Neural crest cell (in vitro differentiated cells): Measurements from ENCODE around the gene PLXNB2. TPM values are rescaled to one million over a fixed set of nuclear protein-coding genes. Genes with fewer than 3 reads are reported as not detected.

Experiments
- DNase-seq: peaks from one replicate; pipeline ENCODE4 v3.0.0; 2021; ENCODE audit warnings: low read depth, mixed read lengths, low spot score
- H3K27ac Mint-ChIP-seq: one replicate; pipeline ENCODE4 v1.8.0; 2021; ENCODE audit warnings: mild to moderate bottlenecking, mixed read lengths; ENCODE audit not compliant: unreplicated experiment
- H3K27me3 Mint-ChIP-seq: 2 replicates; pipeline ENCODE4 v1.8.0; 2021; ENCODE audit warnings: low read depth, mild to moderate bottlenecking, mixed read lengths
- H3K36me3 Mint-ChIP-seq: 2 replicates; pipeline ENCODE4 v1.8.0; 2021; ENCODE audit warnings: low read depth, mild to moderate bottlenecking, mixed read lengths
- H3K4me1 Mint-ChIP-seq: 2 replicates; pipeline ENCODE4 v1.8.0; 2021; ENCODE audit warnings: mixed read lengths
- H3K4me3 Mint-ChIP-seq: one replicate; pipeline ENCODE4 v1.8.0; 2021; ENCODE audit warnings: mild to moderate bottlenecking, mixed read lengths
- H3K9me3 Mint-ChIP-seq: 2 replicates; pipeline ENCODE4 v1.8.0; 2021; ENCODE audit warnings: mixed read lengths
- total RNA-seq: library from RNA; stranded (reverse); gene quantifications from 2 replicates; pipeline ENCODE4 v1.2.1, GENCODE V29; 2021
- TF ChIP-seq, protein P1 (sequence below): fragments of 200-600 bp; sonication (generic); conservative IDR thresholded peaks from 2 replicates; pipeline ENCODE4 v1.5.0; 2021; ENCODE audit warnings: antibody characterized with exemption, mild to moderate bottlenecking

Gene PLXNB2
- total RNA-seq, 1 donor from 2014 or later = 130 TPM

GRCh38 chr22:50226875-50227165, 80.6 kb downstream of the PLXNB2 start:
- no peak for DNase-seq
- H3K4me1 Mint-ChIP-seq = no peaks in the 10 kb centered on the region
- peaks cover 3% of the 10 kb centered on the region for H3K36me3 Mint-ChIP-seq
- H3K4me3 Mint-ChIP-seq = no peak overlapping the region
- no peaks in the 10 kb centered on the region for H3K27me3 Mint-ChIP-seq
- no peaks in the 10 kb centered on the region for H3K9me3 Mint-ChIP-seq
- TF ChIP-seq, protein P1, sequence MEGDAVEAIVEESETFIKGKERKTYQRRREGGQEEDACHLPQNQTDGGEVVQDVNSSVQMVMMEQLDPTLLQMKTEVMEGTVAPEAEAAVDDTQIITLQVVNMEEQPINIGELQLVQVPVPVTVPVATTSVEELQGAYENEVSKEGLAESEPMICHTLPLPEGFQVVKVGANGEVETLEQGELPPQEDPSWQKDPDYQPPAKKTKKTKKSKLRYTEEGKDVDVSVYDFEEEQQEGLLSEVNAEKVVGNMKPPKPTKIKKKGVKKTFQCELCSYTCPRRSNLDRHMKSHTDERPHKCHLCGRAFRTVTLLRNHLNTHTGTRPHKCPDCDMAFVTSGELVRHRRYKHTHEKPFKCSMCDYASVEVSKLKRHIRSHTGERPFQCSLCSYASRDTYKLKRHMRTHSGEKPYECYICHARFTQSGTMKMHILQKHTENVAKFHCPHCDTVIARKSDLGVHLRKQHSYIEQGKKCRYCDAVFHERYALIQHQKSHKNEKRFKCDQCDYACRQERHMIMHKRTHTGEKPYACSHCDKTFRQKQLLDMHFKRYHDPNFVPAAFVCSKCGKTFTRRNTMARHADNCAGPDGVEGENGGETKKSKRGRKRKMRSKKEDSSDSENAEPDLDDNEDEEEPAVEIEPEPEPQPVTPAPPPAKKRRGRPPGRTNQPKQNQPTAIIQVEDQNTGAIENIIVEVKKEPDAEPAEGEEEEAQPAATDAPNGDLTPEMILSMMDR = no peak
- no peak overlapping the region for H3K27ac Mint-ChIP-seq

DNA sequence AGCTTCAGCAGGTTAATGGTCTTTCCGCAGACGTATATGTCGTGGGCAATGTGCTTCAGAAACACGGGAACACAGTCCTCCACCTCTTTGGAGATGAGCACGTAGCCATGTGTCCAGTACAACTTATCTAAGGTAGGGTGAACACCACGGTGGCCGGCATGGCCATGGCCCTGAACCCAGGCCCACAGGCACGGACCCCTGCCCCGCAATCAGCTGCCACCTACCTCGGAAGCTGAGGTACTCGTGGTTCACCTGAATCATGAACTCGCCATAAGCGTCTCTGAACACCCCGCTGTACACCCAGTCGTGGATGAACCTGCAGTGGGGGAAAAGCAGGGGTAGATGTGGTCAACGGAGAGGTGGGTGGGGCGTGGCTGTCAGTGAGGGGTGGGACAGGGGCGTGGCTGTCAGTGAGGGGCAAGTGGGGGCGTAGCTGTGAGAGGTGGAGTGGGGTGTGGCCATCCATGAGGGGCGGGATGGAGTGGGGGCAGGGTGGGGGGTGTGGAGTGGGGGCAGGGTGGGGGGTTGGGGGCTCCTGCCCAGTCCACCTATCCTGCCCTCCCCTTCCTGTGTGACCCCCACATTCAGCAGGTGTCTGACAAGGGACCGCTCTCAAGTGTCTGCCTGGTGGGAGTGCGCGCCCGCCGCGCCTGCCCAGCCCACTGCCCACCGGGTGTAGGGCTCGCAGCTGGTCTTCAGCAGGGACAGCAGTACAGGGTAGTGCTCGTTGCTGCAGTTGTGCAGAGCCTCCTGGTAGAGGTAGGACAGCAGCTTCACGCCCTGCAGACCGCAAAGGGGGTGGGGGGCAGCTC, 81.2 kb downstream of the PLXNB2 start:
- H3K4me1 Mint-ChIP-seq = no peaks in the 10 kb centered on the region
- peaks cover 3% of the 10 kb centered on the region for H3K36me3 Mint-ChIP-seq
- no peaks in the 10 kb centered on the region for H3K27me3 Mint-ChIP-seq
- H3K9me3 Mint-ChIP-seq = no peaks in the 10 kb centered on the region
- no peak for DNase-seq
- H3K27ac Mint-ChIP-seq = no peak overlapping the region
- TF ChIP-seq, protein P1 = no peak
- H3K4me3 Mint-ChIP-seq = no peak overlapping the region

GRCh38 chr22:50225200-50225969, 82.1 kb downstream of the PLXNB2 start:
- H3K27ac Mint-ChIP-seq = no peak overlapping the region
- H3K4me3 Mint-ChIP-seq = no peak overlapping the region
- no peaks in the 10 kb centered on the region for H3K9me3 Mint-ChIP-seq
- TF ChIP-seq, protein P1 = no peak
- no peak for DNase-seq
- no peaks in the 10 kb centered on the region for H3K4me1 Mint-ChIP-seq
- peaks cover 7% of the 10 kb centered on the region for H3K36me3 Mint-ChIP-seq
- H3K27me3 Mint-ChIP-seq = no peaks in the 10 kb centered on the region

Other genes with a start within 250 kb of the PLXNB2 start
- not detected in 2 replicates for gene TTLL8, start 249.3 kb downstream of the PLXNB2 start, total RNA-seq
- 2.0 and 3.3 TPM in 2 replicates for gene MLC1, start 222.2 kb downstream of the PLXNB2 start, total RNA-seq
- gene MOV10L1, start 217.6 kb downstream of the PLXNB2 start, total RNA-seq = not detected in 2 replicates
- gene PANX2, start 136.9 kb downstream of the PLXNB2 start, total RNA-seq = 2.5 and 3.0 TPM in 2 replicates
- 45.7 and 46.9 TPM in 2 replicates for gene TRABD, start 121.7 kb downstream of the PLXNB2 start, total RNA-seq
- 24.3 and 24.5 TPM in 2 replicates for gene SELENOO, start 106.6 kb downstream of the PLXNB2 start, total RNA-seq
- gene TUBGCP6, start 62.6 kb downstream of the PLXNB2 start, total RNA-seq = 48.8 and 54.4 TPM in 2 replicates
- gene HDAC10, start 56.4 kb downstream of the PLXNB2 start, total RNA-seq = 49.9 and 52.9 TPM in 2 replicates
- 45.1 and 46.5 TPM in 2 replicates for gene MAPK12, start 46.0 kb downstream of the PLXNB2 start, total RNA-seq
- gene MAPK11, start 37.3 kb downstream of the PLXNB2 start, total RNA-seq = 15.9 and 16.3 TPM in 2 replicates
- 18.8 and 22.0 TPM in 2 replicates for gene DENND6B, start 19.4 kb upstream of the PLXNB2 start, total RNA-seq
- 54.8 and 55.9 TPM in 2 replicates for gene PPP6R2, start 35.7 kb upstream of the PLXNB2 start, total RNA-seq
- gene SBF1, start 167.4 kb upstream of the PLXNB2 start, total RNA-seq = 116 and 130 TPM in 2 replicates
- 1.7 TPM in 2 replicates for gene ADM2, start 173.9 kb upstream of the PLXNB2 start, total RNA-seq
- 0.30 and 0.35 TPM in 2 replicates for gene MIOX, start 179.2 kb upstream of the PLXNB2 start, total RNA-seq
- 76.6 and 82.9 TPM in 2 replicates for gene LMF2, start 200.1 kb upstream of the PLXNB2 start, total RNA-seq
- gene NCAPH2, start 200.6 kb upstream of the PLXNB2 start, total RNA-seq = 114 and 116 TPM in 2 replicates
- gene SCO2, start 218.0 kb upstream of the PLXNB2 start, total RNA-seq = 2.3 and 4.2 TPM in 2 replicates
- gene TYMP, start 222.4 kb upstream of the PLXNB2 start, total RNA-seq = 0.86 and 1.2 TPM in 2 replicates
- gene KLHDC7B, start 238.3 kb upstream of the PLXNB2 start, total RNA-seq = 0.05 and 0.07 TPM in 2 replicates